K562 (cell line): ENCODE data around the gene FHIT. TPM values are rescaled to one million over a fixed set of nuclear protein-coding genes. Genes with fewer than 3 reads are reported as not detected.

ENCODE experiments used
- C11orf30 ChIP-seq: fragments of 450-650 bp; IDR thresholded peaks from 2 replicates; pipeline ENCODE4 v1.6.1; 2016; ENCODE audit warnings: low read depth, mild to moderate bottlenecking
- CBFA2T3 ChIP-seq: fragments of 450-650 bp; IDR thresholded peaks from 2 replicates; pipeline ENCODE4 v1.6.1; 2017
- DPF2 ChIP-seq: fragments of 450-650 bp; IDR thresholded peaks from 2 replicates; pipeline ENCODE4 v1.6.1; 2016
- ETV5 ChIP-seq: sonication (generic); formaldehyde crosslinking; IDR thresholded peaks from 2 replicates; pipeline ENCODE4 v1.4.0; 2020; ENCODE audit warnings: low read depth, mild to moderate bottlenecking, missing genetic modification reagents
- FOXA3 ChIP-seq, 2 experiments: fragments of 450-650 bp in 1 of 2; sonication (generic) in 1 of 2; formaldehyde crosslinking; IDR thresholded peaks in 1 of 2; conservative IDR thresholded peaks in 1 of 2; 2 replicates each; pipeline versions ENCODE4 v1.4.0 to v1.8.0; 2020 to 2022; ENCODE audit warnings: mild to moderate bottlenecking in 2 of 2, missing genetic modification reagents in 1 of 2
- GTF2A2 ChIP-seq: IDR thresholded peaks from 2 replicates; pipeline ENCODE4 v1.6.1; 2016; ENCODE audit warnings: mild to moderate bottlenecking, missing genetic modification characterization, missing compliant biosample characterization
- L3MBTL2 ChIP-seq: fragments of 450-650 bp; IDR thresholded peaks from 2 replicates; pipeline ENCODE4 v1.6.1; 2016; ENCODE audit warnings: mild to moderate bottlenecking, moderate library complexity
- MTA1 ChIP-seq: fragments of 450-650 bp; IDR thresholded peaks from 2 replicates; pipeline ENCODE4 v1.6.1; 2017; ENCODE audit warnings: borderline replicate concordance
- NELFE ChIP-seq: IDR thresholded peaks from 2 replicates; pipeline ENCODE4 v1.6.1; 2011; ENCODE audit warnings: mild to moderate bottlenecking; ENCODE audit not compliant: insufficient read depth, insufficient read length
- NEUROD1 ChIP-seq: fragments of 150-350 bp; IDR thresholded peaks from 2 replicates; pipeline ENCODE4 v1.6.1; 2014; ENCODE audit warnings: borderline replicate concordance, low read length, low read depth; ENCODE audit not compliant: partially characterized antibody
- NR0B1 ChIP-seq: fragments of 450-650 bp; IDR thresholded peaks from one replicate; pipeline ENCODE4 v1.6.1; 2018; ENCODE audit warnings: mild to moderate bottlenecking, moderate library complexity; ENCODE audit not compliant: partially characterized antibody
- NR2C2 ChIP-seq, 2 experiments: fragments of 200-800 bp in 1 of 2; sonication (Bioruptor generic) in 1 of 2; sonication (generic) in 1 of 2; formaldehyde crosslinking in 1 of 2; IDR thresholded peaks; 2 replicates each; pipeline versions ENCODE4 v1.6.1 to v1.8.0; 2016 to 2022; ENCODE audit warnings: mild to moderate bottlenecking in 1 of 2, missing compliant biosample characterization in 1 of 2, missing genetic modification characterization in 1 of 2, missing genetic modification reagents in 1 of 2
- PHF8 ChIP-seq: fragments of 200-600 bp; sonication (generic); IDR thresholded peaks from 2 replicates; pipeline ENCODE4 v1.6.1; 2012; ENCODE audit warnings: mixed run types, mild to moderate bottlenecking, inconsistent platforms, low read length, moderate library complexity, borderline replicate concordance
- PML ChIP-seq: IDR thresholded peaks from 2 replicates; pipeline ENCODE4 v1.6.1; 2012; ENCODE audit warnings: low read length, inconsistent platforms
- POLR2H ChIP-seq: IDR thresholded peaks from 2 replicates; pipeline ENCODE4 v1.6.1; 2016; ENCODE audit warnings: missing genetic modification characterization, low read depth, mild to moderate bottlenecking, control low read depth, missing compliant biosample characterization, moderate library complexity
- SAFB ChIP-seq: fragments of 200-400 bp; formaldehyde crosslinking; IDR thresholded peaks from 2 replicates; pipeline ENCODE4 v1.6.1; 2017; ENCODE audit warnings: low read depth, low read length, borderline replicate concordance
- SMARCA4 ChIP-seq: fragments of 450-650 bp; IDR thresholded peaks from 2 replicates; pipeline ENCODE4 v1.6.1; 2016
- TEAD4 ChIP-seq, 2 experiments: sonication (generic) in 1 of 2; formaldehyde crosslinking in 1 of 2; IDR thresholded peaks; 2 replicates each; pipeline versions ENCODE4 v1.6.1 to v1.8.0; 2012 to 2022; ENCODE audit warnings: borderline replicate concordance in 1 of 2, inconsistent platforms in 1 of 2, low read length in 1 of 2, mild to moderate bottlenecking in 1 of 2, missing genetic modification reagents in 1 of 2
- USF1 ChIP-seq: sonication (generic); formaldehyde crosslinking; IDR thresholded peaks from 2 replicates; pipeline ENCODE4 v1.9.0; 2022; ENCODE audit warnings: mild to moderate bottlenecking, missing genetic modification reagents
- ZNF24 ChIP-seq: fragments of 450-650 bp; IDR thresholded peaks from 2 replicates; pipeline ENCODE4 v1.6.1; 2016
- ZNF583 ChIP-seq: fragments of 250-450 bp; sonication (Bioruptor Pico); IDR thresholded peaks from 2 replicates; pipeline ENCODE4 v1.4.0; 2020
- polyA plus RNA-seq, 8 experiments: library from polyadenylated mRNA; depleted of rRNA in 4 of 8; stranded (reverse) in 5 of 8; unstranded in 3 of 8; fragments of >200 nt; fragmentation: Nextera tagmentation in 2 of 8; fragmentation: Illumina TruSeq in 1 of 8; extraction: Ambion mirVana in 2 of 8; extraction: Trizol in 1 of 8; gene quantifications; 2 replicates each; pipeline versions ENCODE4 v1.2.1 to v1.2.3, GENCODE V29; 2011 to 2014; ENCODE audit warnings: inconsistent platforms in 1 of 8, missing spikeins in 1 of 8
- total RNA-seq, 7 experiments: library from RNA; depleted of rRNA in 6 of 7; stranded (reverse); fragments of >200 nt in 6 of 7; fragmentation: Illumina TruSeq in 2 of 7; extraction: Trizol in 2 of 7; gene quantifications; 2 replicates each; pipeline versions ENCODE4 v1.2.1 to v1.2.3, GENCODE V29; 2011 to 2021; ENCODE audit warnings: low replicate concordance in 1 of 7
- TF ChIP-seq, protein P1 (sequence below): fragments of 250-450 bp; sonication (Bioruptor Pico); IDR thresholded peaks from 2 replicates; pipeline ENCODE4 v1.4.0; 2020
- TF ChIP-seq, protein P2 (sequence below): sonication (generic); formaldehyde crosslinking; IDR thresholded peaks from 2 replicates; pipeline ENCODE4 v1.8.0; 2022; ENCODE audit warnings: missing genetic modification reagents, mild to moderate bottlenecking, borderline replicate concordance
- TF ChIP-seq, protein P3 (sequence below): sonication (generic); formaldehyde crosslinking; IDR thresholded peaks from 2 replicates; pipeline ENCODE4 v1.5.0; 2020; ENCODE audit warnings: missing genetic modification reagents

Gene FHIT
- total and polyA plus RNA-seq, 9 of the 15 experiments (the other 6 are each of a cell fraction or from before 2014, with no cell fraction given): 1.7 to 9.1 (median 4.3) TPM

DNA sequence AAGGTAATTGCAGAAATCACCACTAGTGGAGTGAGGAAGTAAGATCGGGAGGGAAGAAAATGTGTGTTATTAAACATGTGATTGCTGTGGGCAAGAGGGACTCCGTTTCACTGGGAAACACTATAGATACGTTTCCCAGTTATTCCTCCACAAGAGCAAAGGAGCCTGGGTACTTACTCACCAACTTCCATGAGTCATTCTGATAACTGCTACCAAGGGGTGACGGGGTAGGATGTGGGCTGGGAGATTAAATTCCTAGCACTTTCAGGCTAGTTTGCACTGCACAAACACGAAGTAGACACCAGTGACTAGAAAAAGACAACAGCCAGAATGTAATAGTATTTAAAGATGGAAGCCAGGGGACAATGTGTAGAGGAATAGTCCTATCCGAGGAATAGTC lies 1388.6 kb downstream of the FHIT start (continued):
- TF ChIP-seq MTA1: no peak
- peak; percentile 45; the same call in 1 of the 2 replicates for TF ChIP-seq DPF2
- no peak for TF ChIP-seq FOXA3 (CRISPR knock-in tag; conservative IDR thresholded peaks at IDR 0.05 in 1 of 2, IDR thresholded peaks at IDR 0.05 in 1 of 2)
- TF ChIP-seq TEAD4 (IDR thresholded peaks at IDR 0.05; ENCODE audit: low read length): peak; percentile 61; the same call in 1 of the 2 replicates
- no peak for TF ChIP-seq TEAD4 (CRISPR knock-in tag; IDR thresholded peaks at IDR 0.05; ENCODE audit: borderline replicate concordance)
- no peak for TF ChIP-seq PML
- TF ChIP-seq, protein P1, sequence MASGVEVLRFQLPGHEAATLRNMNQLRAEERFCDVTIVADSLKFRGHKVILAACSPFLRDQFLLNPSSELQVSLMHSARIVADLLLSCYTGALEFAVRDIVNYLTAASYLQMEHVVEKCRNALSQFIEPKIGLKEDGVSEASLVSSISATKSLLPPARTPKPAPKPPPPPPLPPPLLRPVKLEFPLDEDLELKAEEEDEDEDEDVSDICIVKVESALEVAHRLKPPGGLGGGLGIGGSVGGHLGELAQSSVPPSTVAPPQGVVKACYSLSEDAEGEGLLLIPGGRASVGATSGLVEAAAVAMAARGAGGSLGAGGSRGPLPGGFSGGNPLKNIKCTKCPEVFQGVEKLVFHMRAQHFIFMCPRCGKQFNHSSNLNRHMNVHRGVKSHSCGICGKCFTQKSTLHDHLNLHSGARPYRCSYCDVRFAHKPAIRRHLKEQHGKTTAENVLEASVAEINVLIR (CRISPR knock-in tag): no peak
- no peak for TF ChIP-seq PHF8
- TF ChIP-seq NELFE: no peak
- no peak for TF ChIP-seq SAFB
- no peak for TF ChIP-seq NEUROD1
- TF ChIP-seq L3MBTL2: no peak
- TF ChIP-seq GTF2A2 (tag): no peak
- TF ChIP-seq USF1 (CRISPR knock-in tag): no peak
- TF ChIP-seq C11orf30: 0 out of 2 replicates have a peak, but pooled peaks have one; percentile 15
- TF ChIP-seq SMARCA4: peak; percentile 39; the same call in 1 of the 2 replicates
- TF ChIP-seq, protein P2, sequence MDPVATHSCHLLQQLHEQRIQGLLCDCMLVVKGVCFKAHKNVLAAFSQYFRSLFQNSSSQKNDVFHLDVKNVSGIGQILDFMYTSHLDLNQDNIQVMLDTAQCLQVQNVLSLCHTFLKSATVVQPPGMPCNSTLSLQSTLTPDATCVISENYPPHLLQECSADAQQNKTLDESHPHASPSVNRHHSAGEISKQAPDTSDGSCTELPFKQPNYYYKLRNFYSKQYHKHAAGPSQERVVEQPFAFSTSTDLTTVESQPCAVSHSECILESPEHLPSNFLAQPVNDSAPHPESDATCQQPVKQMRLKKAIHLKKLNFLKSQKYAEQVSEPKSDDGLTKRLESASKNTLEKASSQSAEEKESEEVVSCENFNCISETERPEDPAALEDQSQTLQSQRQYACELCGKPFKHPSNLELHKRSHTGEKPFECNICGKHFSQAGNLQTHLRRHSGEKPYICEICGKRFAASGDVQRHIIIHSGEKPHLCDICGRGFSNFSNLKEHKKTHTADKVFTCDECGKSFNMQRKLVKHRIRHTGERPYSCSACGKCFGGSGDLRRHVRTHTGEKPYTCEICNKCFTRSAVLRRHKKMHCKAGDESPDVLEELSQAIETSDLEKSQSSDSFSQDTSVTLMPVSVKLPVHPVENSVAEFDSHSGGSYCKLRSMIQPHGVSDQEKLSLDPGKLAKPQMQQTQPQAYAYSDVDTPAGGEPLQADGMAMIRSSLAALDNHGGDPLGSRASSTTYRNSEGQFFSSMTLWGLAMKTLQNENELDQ (CRISPR knock-in tag): no peak
- TF ChIP-seq NR2C2 (CRISPR knock-in tag; IDR thresholded peaks at IDR 0.05): no peak
- TF ChIP-seq NR2C2 (tag; IDR thresholded peaks at IDR 0.05): no peak
- no peak for TF ChIP-seq NR0B1
- no peak for TF ChIP-seq POLR2H (tag)
- no peak for TF ChIP-seq ZNF24
- TF ChIP-seq ETV5 (CRISPR knock-in tag): no peak
- TF ChIP-seq, protein P3, sequence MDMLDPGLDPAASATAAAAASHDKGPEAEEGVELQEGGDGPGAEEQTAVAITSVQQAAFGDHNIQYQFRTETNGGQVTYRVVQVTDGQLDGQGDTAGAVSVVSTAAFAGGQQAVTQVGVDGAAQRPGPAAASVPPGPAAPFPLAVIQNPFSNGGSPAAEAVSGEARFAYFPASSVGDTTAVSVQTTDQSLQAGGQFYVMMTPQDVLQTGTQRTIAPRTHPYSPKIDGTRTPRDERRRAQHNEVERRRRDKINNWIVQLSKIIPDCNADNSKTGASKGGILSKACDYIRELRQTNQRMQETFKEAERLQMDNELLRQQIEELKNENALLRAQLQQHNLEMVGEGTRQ (CRISPR knock-in tag): no peak
- peak; percentile 24; the same call in 1 of the 2 replicates for TF ChIP-seq CBFA2T3
- TF ChIP-seq ZNF583: no peak
